ENCODE data around the gene GLRA1. TPM values are rescaled to one million over a fixed set of nuclear protein-coding genes. Genes with fewer than 3 reads are reported as not detected.

GLRA1 gene
- total and polyA plus RNA-seq, 4 donors, result not detected

DNA sequence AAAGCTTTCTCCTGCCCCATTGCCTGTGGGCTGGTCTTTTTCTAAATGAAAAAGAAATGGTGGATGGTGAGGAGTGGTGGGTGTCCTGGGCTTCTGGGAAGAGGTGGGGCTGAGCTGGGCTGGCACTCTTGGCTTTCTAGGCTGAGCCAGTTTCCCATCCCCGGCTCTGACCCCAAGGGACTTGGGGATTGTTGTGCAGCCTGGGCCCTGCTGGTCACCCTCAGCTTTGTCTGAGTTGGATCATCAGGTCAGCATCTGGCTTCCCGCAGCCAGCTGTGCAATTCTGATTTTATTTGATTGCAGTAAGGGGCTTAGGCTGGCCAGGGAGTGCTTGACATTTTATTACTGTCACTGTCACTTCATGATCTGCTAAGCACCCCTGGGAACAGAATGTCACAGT lies 25.3 kb downstream of the GLRA1 start:
- H3K4me3 ChIP-seq (ENCODE audit: low read depth in 1 of 3, low read length in 3 of 3), result no peak overlapping the region
- no peaks in the 10 kb centered on the region for H3K4me1 ChIP-seq (ENCODE audit: control insufficient read depth in 4 of 4, insufficient read depth in 4 of 4, low read length in 3 of 4)
- H3K27ac ChIP-seq (ENCODE audit: low read depth in 1 of 2, low read length in 2 of 2), result no peak overlapping the region
- 66% methylated on average over 2 of the region's 2 CpGs for WGBS
- H3K27me3 ChIP-seq (ENCODE audit: control insufficient read depth in 4 of 4, insufficient read depth in 4 of 4, low read length in 3 of 4), result peaks cover 0 to 4% (median 0%) of the 10 kb centered on the region in 4 donors
- no peak for DNase-seq (ENCODE audit: low spot score)
- no peak for TF ChIP-seq FOXA1 (IDR thresholded peaks at IDR 0.05)
- TF ChIP-seq, protein P1, sequence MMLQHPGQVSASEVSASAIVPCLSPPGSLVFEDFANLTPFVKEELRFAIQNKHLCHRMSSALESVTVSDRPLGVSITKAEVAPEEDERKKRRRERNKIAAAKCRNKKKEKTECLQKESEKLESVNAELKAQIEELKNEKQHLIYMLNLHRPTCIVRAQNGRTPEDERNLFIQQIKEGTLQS (IDR thresholded peaks at IDR 0.05), result no peak
- TF ChIP-seq, protein P2, sequence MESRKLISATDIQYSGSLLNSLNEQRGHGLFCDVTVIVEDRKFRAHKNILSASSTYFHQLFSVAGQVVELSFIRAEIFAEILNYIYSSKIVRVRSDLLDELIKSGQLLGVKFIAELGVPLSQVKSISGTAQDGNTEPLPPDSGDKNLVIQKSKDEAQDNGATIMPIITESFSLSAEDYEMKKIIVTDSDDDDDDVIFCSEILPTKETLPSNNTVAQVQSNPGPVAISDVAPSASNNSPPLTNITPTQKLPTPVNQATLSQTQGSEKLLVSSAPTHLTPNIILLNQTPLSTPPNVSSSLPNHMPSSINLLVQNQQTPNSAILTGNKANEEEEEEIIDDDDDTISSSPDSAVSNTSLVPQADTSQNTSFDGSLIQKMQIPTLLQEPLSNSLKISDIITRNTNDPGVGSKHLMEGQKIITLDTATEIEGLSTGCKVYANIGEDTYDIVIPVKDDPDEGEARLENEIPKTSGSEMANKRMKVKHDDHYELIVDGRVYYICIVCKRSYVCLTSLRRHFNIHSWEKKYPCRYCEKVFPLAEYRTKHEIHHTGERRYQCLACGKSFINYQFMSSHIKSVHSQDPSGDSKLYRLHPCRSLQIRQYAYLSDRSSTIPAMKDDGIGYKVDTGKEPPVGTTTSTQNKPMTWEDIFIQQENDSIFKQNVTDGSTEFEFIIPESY (IDR thresholded peaks at IDR 0.05), result no peak
- TF ChIP-seq SP1 (IDR thresholded peaks at IDR 0.05), result no peak
- no peaks in the 10 kb centered on the region for H3K36me3 ChIP-seq (ENCODE audit: control insufficient read depth in 4 of 4, insufficient read depth in 3 of 4, low read depth in 1 of 4, low read length in 3 of 4)
- no peak overlapping the region for H3K9ac ChIP-seq (ENCODE audit: low read depth in 1 of 2, low read length in 2 of 2)
- H3K9me3 ChIP-seq (ENCODE audit: control insufficient read depth in 4 of 4, low read length in 3 of 4), result no peaks in the 10 kb centered on the region

DNA sequence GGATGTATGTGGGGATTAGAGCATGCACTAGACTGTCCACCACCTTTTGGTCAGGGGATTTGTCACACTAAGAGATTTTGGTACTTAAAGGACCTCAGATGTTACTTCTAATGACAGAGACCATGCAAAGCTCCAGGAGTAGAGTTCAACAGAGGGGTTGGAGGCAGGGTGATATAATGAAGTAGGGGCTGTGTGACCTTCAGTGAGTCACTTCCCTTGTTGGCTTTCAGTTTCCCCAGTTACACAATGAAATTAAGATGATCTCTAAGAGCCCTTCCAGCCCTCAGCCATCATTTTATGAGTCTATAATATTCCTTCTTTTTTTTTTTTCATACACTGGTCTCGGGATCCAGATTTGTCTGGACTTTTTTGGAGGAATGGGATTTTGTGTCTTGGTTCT lies 26.8 kb downstream of the GLRA1 start:
- H3K4me1 ChIP-seq (ENCODE audit: control insufficient read depth in 4 of 4, insufficient read depth in 4 of 4, low read length in 3 of 4), result no peaks in the 10 kb centered on the region
- H3K27ac ChIP-seq (ENCODE audit: low read depth in 1 of 2, low read length in 2 of 2), result no peak overlapping the region
- peaks cover 0 to under 1% (median 0%) of the 10 kb centered on the region in 4 donors for H3K27me3 ChIP-seq (ENCODE audit: control insufficient read depth in 4 of 4, insufficient read depth in 4 of 4, low read length in 3 of 4)
- H3K4me3 ChIP-seq (ENCODE audit: low read depth in 1 of 3, low read length in 3 of 3), result no peak overlapping the region
- no peaks in the 10 kb centered on the region for H3K9me3 ChIP-seq (ENCODE audit: control insufficient read depth in 4 of 4, low read length in 3 of 4)
- no peak for TF ChIP-seq JUND (IDR thresholded peaks at IDR 0.05)
- TF ChIP-seq, protein P3, sequence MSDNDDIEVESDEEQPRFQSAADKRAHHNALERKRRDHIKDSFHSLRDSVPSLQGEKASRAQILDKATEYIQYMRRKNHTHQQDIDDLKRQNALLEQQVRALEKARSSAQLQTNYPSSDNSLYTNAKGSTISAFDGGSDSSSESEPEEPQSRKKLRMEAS (IDR thresholded peaks at IDR 0.05), result no peak
- no peak for TF ChIP-seq TAF1 (conservative IDR thresholded peaks at IDR 0.05)
- TF ChIP-seq FOXA2 (IDR thresholded peaks at IDR 0.05), result no peak
- TF ChIP-seq YY1 (IDR thresholded peaks at IDR 0.05), result no peak
- no peak for TF ChIP-seq RAD21 (IDR thresholded peaks at IDR 0.05)
- no peak for TF ChIP-seq NR2F2 (IDR thresholded peaks at IDR 0.05)
- TF ChIP-seq RXRA (IDR thresholded peaks at IDR 0.05), result no peak
- TF ChIP-seq SP1 (IDR thresholded peaks at IDR 0.05), result no peak
- TF ChIP-seq, protein P1 (IDR thresholded peaks at IDR 0.05), result no peak
- TF ChIP-seq, protein P2 (IDR thresholded peaks at IDR 0.05), result no peak
- no peak for TF ChIP-seq HNF4G (IDR thresholded peaks at IDR 0.05)
- no peak for TF ChIP-seq GABPA (IDR thresholded peaks at IDR 0.05 in 1 of 2, conservative IDR thresholded peaks at IDR 0.05 in 1 of 2)
- TF ChIP-seq, protein P4, sequence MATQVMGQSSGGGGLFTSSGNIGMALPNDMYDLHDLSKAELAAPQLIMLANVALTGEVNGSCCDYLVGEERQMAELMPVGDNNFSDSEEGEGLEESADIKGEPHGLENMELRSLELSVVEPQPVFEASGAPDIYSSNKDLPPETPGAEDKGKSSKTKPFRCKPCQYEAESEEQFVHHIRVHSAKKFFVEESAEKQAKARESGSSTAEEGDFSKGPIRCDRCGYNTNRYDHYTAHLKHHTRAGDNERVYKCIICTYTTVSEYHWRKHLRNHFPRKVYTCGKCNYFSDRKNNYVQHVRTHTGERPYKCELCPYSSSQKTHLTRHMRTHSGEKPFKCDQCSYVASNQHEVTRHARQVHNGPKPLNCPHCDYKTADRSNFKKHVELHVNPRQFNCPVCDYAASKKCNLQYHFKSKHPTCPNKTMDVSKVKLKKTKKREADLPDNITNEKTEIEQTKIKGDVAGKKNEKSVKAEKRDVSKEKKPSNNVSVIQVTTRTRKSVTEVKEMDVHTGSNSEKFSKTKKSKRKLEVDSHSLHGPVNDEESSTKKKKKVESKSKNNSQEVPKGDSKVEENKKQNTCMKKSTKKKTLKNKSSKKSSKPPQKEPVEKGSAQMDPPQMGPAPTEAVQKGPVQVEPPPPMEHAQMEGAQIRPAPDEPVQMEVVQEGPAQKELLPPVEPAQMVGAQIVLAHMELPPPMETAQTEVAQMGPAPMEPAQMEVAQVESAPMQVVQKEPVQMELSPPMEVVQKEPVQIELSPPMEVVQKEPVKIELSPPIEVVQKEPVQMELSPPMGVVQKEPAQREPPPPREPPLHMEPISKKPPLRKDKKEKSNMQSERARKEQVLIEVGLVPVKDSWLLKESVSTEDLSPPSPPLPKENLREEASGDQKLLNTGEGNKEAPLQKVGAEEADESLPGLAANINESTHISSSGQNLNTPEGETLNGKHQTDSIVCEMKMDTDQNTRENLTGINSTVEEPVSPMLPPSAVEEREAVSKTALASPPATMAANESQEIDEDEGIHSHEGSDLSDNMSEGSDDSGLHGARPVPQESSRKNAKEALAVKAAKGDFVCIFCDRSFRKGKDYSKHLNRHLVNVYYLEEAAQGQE (IDR thresholded peaks at IDR 0.05), result no peak
- no peak overlapping the region for H3K9ac ChIP-seq (ENCODE audit: low read depth in 1 of 2, low read length in 2 of 2)
- whole genome bisulfite sequencing, result 76% methylated on average over 1 of the region's 1 CpG
- DNase-seq (ENCODE audit: low spot score), result no peak
- H3K36me3 ChIP-seq (ENCODE audit: control insufficient read depth in 4 of 4, insufficient read depth in 3 of 4, low read depth in 1 of 4, low read length in 3 of 4), result no peaks in the 10 kb centered on the region

Data from liver (tissue), 9 donors.